ENCODE measurements around the gene ATG10. TPM values are rescaled to one million over a fixed set of nuclear protein-coding genes. Genes with fewer than 3 reads are reported as not detected.
"Not testable (repeated sequence)": the region's sequence is repeated elsewhere in the genome, so short reads cannot be mapped to it uniquely, and the experiment has no call there.

The ATG10 gene
- total RNA-seq, 2 donors from 2014 or later, result 6.8 to 8.2 TPM

DNA sequence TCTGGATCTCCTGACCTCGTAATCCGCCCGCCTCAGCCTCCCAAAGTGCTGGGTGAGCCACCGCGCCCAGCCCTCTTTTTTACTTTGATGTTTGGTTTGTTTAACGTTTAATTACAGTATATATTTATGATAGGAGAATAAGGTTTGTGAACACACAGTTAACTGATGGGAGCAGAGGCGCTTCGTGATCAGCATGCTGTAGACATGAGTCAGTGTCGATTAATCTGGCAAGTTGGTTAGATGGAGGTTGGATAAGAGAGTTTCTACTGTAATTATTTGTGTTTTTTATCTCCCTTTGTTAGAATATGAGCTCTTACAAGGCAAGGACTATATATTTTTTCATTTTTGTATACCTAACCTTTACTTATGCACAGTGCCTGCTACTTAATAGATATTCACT is 14.3 kb downstream of the ATG10 start:
- no peak overlapping the region for H3K27ac ChIP-seq
- intact Hi-C loops (cut with DNase I), result no loop called here
- no peak for DNase-seq
- H3K9me3 ChIP-seq, result no peaks in the 10 kb centered on the region
- H3K27me3 ChIP-seq, result no peaks in the 10 kb centered on the region
- no peaks in the 10 kb centered on the region for H3K4me1 ChIP-seq
- TF ChIP-seq, protein P1, sequence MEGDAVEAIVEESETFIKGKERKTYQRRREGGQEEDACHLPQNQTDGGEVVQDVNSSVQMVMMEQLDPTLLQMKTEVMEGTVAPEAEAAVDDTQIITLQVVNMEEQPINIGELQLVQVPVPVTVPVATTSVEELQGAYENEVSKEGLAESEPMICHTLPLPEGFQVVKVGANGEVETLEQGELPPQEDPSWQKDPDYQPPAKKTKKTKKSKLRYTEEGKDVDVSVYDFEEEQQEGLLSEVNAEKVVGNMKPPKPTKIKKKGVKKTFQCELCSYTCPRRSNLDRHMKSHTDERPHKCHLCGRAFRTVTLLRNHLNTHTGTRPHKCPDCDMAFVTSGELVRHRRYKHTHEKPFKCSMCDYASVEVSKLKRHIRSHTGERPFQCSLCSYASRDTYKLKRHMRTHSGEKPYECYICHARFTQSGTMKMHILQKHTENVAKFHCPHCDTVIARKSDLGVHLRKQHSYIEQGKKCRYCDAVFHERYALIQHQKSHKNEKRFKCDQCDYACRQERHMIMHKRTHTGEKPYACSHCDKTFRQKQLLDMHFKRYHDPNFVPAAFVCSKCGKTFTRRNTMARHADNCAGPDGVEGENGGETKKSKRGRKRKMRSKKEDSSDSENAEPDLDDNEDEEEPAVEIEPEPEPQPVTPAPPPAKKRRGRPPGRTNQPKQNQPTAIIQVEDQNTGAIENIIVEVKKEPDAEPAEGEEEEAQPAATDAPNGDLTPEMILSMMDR (IDR thresholded peaks at IDR 0.05), result no peak
- no peaks in the 10 kb centered on the region for H3K36me3 ChIP-seq
- H3K9ac ChIP-seq (ENCODE audit: low read depth in 2 of 2, low read length in 2 of 2), result no peak overlapping the region
- no peak overlapping the region for H3K4me3 ChIP-seq

GRCh38 chr5:81989204-81989603 is 17.4 kb downstream of the ATG10 start:
- TF ChIP-seq, protein P1 (IDR thresholded peaks at IDR 0.05), result no peak
- H3K4me1 ChIP-seq, result no peaks in the 10 kb centered on the region
- intact Hi-C loops (cut with DNase I), result no loop called here
- no peak overlapping the region for H3K4me3 ChIP-seq
- H3K27me3 ChIP-seq, result no peaks in the 10 kb centered on the region
- no peak overlapping the region for H3K9ac ChIP-seq (ENCODE audit: low read depth in 2 of 2, low read length in 2 of 2)
- H3K27ac ChIP-seq, result no peak overlapping the region
- DNase-seq, result no peak
- no peaks in the 10 kb centered on the region for H3K9me3 ChIP-seq
- H3K36me3 ChIP-seq, result no peaks in the 10 kb centered on the region

- H3K4me3 ChIP-seq, result no peak overlapping the region
- no peaks in the 10 kb centered on the region for H3K27me3 ChIP-seq
- no peak overlapping the region for H3K27ac ChIP-seq
- no peak for DNase-seq
- H3K9ac ChIP-seq (ENCODE audit: low read depth in 2 of 2, low read length in 2 of 2), result no peak overlapping the region
- TF ChIP-seq, protein P1 (IDR thresholded peaks at IDR 0.05), result no peak
- H3K4me1 ChIP-seq, result no peaks in the 10 kb centered on the region
- no peaks in the 10 kb centered on the region for H3K9me3 ChIP-seq
- H3K36me3 ChIP-seq, result no peaks in the 10 kb centered on the region
- intact Hi-C loops (cut with DNase I), result no loop called here
Measured at GRCh38 chr5:81994679-81995078, 22.9 kb downstream of the ATG10 start.

DNA sequence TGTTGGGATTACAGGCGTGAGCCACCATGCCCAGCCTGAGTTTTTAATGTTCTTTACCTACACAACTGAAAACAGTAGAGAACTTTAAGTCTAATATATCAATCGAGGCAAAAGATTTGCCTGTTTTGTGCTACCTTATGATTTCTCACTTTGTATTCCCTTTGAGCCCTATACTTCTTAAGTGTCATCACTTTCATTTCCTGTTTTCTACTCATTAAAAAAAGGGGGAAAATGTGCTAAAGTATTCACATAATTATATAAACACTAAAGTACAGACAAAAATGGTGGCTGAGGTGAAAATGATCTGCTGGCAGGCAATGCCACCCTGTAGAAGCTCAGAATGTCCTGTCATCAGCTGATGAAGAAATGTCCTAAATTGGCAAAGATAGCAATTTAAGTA is 23.6 kb downstream of the ATG10 start:
- Histone ChIP-seq H3K4me3 (no peak overlapping the region), H3K4me1 (no peaks in the 10 kb centered on the region), H3K27ac (no peak overlapping the region), H3K9ac (ENCODE audit: low read depth in 2 of 2, low read length in 2 of 2) (no peak overlapping the region), H3K9me3 (no peaks in the 10 kb centered on the region), H3K36me3 (no peaks in the 10 kb centered on the region), H3K27me3 (no peaks in the 10 kb centered on the region)
- intact Hi-C loops (cut with DNase I), result no loop called here
- DNase-seq, result no peak
- TF ChIP-seq, protein P1 (IDR thresholded peaks at IDR 0.05), result no peak

DNA sequence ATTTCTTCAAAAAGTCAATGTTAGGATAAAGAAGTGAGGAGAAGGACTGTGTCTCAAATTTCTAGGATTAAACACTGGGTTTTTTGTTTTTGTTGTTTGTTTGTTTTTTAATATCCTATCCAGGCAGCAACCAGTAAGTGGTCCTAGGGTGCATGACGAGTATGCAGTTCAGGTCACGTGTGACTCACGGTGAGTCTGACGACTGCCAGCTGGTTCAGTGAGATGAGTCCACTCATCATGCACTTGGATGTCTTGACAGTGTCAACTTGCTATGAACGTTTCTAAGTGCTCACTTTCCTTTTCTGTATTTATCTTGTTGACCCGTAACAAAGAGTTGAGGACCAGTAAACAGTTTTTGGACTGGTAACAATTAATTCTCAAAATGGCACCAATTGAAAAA is 32.7 kb downstream of the ATG10 start:
- intact Hi-C loops (cut with DNase I), result no loop called here
- H3K36me3 ChIP-seq, result no peaks in the 10 kb centered on the region
- no peak overlapping the region for H3K9ac ChIP-seq (ENCODE audit: low read depth in 2 of 2, low read length in 2 of 2)
- H3K9me3 ChIP-seq, result no peaks in the 10 kb centered on the region
- TF ChIP-seq, protein P1 (IDR thresholded peaks at IDR 0.05), result no peak
- H3K27me3 ChIP-seq, result no peaks in the 10 kb centered on the region
- no peak for DNase-seq
- no peak overlapping the region for H3K27ac ChIP-seq
- no peak overlapping the region for H3K4me3 ChIP-seq
- no peaks in the 10 kb centered on the region for H3K4me1 ChIP-seq

DNA sequence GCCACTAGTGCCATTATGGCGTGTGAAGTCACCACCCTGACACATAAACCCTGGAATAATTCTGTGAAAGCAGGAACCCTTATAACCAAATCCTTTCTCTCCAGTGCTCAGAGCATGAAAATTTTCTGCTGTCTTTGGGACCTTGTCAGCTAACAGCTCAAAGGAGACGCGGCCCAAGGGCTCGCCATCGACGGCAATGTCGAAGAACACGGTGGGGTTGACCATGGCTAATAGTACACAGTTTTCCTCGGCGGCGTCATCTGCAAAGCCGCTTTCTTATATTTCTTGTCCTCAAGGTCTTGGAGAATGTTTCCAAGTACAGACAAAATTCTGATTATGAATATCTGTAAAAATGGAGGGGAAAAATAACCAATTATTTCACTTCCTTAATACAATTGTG is 38.0 kb downstream of the ATG10 start:
- DNase-seq; H3K9ac ChIP-seq (ENCODE audit: low read depth in 2 of 2, low read length in 2 of 2); H3K27ac ChIP-seq; H3K36me3 ChIP-seq; H3K27me3 ChIP-seq; H3K9me3 ChIP-seq; intact Hi-C loops (cut with DNase I); H3K4me3 ChIP-seq; H3K4me1 ChIP-seq: not testable (repeated sequence)

Data from colonic mucosa (tissue), 4 donors.